Fibroblast of the aortic adventitia (primary cell): ENCODE results near the gene PCDHGB6. TPM values are rescaled to one million over a fixed set of nuclear protein-coding genes. Genes with fewer than 3 reads are reported as not detected.

ENCODE experiments used
- DNase-seq: peaks from one replicate; pipeline ENCODE4 v3.0.0-alpha.2; 2010; ENCODE audit warnings: low read depth
- H3K4me3 ChIP-seq: 2 replicates; pipeline ENCODE4 v1.5.1; 2011; ENCODE audit warnings: low read depth, mild to moderate bottlenecking, control low read depth, low read length, moderate library complexity
- CTCF ChIP-seq: IDR thresholded peaks from 2 replicates; pipeline ENCODE4 v1.5.1; 2011; ENCODE audit warnings: mild to moderate bottlenecking, low read length, control low read depth, inconsistent platforms; ENCODE audit not compliant: insufficient read depth
- total RNA-seq: library from RNA; depleted of rRNA; stranded (reverse); fragments of >200 nt; gene quantifications from 2 replicates; pipeline ENCODE4 v1.2.3, GENCODE V29; 2012; ENCODE audit warnings: low replicate concordance

PCDHGB6 gene
- total RNA-seq, 1 donor, result 5.8 TPM

- no peak for TF ChIP-seq CTCF
- no peak for DNase-seq
- peak overlapping the region; percentile 73 for H3K4me3 ChIP-seq
Measured at GRCh38 chr5:141383345-141383744, 24.5 kb upstream of the PCDHGB6 start.

DNA sequence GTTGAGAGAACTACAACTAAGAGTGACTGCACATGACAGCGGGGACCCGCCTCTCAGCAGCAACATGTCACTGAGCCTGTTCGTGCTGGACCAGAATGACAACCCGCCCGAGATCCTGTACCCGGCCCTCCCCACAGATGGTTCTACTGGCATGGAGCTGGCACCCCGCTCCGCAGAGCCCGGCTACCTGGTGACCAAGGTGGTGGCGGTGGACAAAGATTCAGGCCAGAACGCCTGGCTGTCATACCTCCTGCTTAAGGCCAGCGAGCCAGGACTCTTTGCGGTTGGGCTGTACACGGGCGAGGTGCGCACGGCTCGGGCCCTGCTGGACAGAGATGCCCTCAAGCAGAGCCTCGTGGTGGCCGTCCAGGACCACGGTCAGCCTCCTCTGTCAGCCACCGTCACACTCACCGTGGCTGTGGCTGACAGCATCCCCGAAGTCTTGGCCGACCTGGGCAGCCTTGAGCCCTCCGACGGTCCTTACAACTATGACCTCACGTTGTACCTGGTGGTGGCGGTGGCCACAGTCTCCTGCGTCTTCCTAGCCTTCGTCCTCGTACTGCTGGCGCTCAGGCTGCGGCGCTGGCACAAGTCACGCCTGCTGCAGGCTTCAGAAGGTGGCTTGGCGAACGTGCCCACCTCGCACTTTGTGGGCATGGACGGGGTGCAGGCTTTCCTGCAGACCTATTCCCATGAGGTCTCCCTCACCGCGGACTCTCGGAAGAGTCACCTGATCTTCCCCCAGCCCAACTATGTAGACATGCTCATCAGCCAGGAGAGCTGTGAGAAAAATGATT, 23.2 kb upstream of the PCDHGB6 start:
- DNase-seq, result no peak
- no peak overlapping the region for H3K4me3 ChIP-seq
- no peak for TF ChIP-seq CTCF

DNA sequence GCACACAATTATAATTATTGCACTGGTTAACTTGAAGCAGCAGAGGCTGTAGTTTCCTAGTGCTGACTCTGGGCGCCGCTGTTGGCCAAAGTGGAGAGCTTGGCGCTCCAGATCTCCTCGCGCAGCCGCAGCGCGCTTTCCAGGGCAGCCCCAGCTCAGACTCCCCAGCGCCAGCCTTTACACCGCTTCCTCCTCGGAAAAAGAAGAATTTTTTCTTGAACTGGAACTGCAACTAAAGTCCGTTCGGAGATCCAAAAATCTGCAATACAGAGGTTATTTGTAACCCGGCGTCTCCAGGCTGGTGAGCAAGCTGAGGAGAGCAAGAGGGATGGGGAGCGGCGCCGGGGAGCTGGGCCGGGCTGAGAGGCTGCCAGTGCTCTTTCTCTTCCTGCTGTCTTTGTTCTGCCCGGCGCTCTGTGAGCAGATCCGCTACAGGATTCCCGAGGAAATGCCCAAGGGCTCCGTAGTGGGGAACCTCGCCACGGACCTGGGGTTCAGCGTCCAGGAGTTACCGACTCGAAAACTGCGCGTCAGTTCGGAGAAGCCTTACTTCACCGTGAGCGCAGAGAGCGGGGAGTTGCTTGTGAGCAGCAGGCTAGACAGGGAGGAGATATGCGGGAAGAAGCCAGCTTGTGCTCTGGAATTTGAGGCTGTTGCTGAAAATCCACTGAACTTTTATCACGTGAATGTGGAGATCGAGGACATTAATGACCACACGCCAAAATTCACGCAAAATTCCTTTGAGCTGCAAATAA, 20.1 kb upstream of the PCDHGB6 start, which contains the start of gene PCDHGB4:
Gene PCDHGB4 (plus strand): TSS at position 142 of the 755 bp plus-strand sequence. CDS start 187 bp downstream, at position 329.
- H3K4me3 ChIP-seq, result peak within 1 kb of the TSS; percentile 60
- DNase-seq, result peak; percentile 66
- TF ChIP-seq CTCF, result peak; percentile 72

DNA sequence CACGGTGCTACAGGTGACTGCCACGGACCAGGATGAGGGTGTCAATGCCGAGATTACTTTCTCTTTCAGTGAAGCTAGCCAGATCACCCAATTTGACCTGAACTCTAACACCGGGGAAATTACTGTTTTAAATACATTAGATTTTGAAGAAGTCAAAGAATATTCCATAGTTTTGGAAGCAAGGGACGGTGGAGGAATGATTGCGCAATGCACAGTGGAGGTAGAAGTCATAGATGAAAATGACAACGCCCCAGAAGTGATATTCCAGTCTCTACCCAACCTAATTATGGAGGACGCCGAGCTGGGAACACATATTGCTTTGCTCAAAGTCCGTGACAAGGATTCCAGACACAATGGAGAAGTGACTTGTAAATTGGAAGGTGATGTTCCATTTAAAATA, 19.2 kb upstream of the PCDHGB6 start:
- no peak overlapping the region for H3K4me3 ChIP-seq
- DNase-seq, result no peak
- no peak for TF ChIP-seq CTCF

DNA sequence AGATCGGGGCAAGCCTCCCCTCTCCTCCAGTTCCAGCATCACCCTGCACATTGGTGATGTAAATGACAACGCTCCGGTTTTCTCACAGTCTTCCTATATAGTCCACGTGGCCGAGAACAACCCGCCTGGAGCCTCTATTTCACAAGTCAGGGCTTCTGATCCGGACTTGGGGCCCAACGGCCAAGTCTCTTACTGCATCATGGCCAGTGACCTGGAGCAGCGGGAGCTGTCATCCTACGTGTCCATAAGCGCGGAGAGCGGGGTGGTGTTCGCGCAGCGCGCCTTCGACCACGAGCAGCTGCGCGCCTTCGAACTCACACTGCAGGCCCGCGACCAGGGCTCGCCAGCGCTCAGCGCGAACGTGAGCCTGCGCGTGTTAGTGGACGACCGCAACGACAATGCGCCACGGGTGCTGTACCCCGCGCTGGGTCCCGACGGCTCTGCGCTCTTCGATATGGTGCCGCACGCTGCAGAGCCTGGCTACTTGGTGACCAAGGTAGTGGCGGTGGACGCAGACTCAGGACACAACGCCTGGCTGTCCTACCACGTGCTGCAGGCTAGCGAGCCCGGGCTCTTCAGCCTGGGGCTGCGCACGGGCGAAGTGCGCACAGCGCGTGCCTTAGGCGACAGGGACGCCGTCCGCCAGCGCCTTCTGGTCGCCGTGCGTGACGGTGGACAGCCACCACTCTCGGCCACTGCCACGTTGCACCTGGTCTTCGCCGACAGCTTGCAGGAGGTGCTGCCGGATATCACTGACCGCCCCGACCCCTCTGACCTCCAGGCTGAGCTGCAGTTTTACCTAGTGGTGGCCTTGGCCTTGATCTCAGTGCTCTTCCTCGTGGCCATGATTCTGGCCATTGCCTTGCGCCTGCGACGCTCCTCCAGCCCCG, 18.4 kb upstream of the PCDHGB6 start:
- no peak for TF ChIP-seq CTCF
- no peak overlapping the region for H3K4me3 ChIP-seq

GRCh38 chr5:141392429-141393198, 15.2 kb upstream of the PCDHGB6 start, which contains the start of gene PCDHGA8:
Gene PCDHGA8, plus strand, starts transcription at chr5:141392633. Its CDS starts 181 bp downstream, at chr5:141392814.
- peak; percentile 27 for TF ChIP-seq CTCF
- peak within 1 kb of the TSS; percentile 1 for H3K4me3 ChIP-seq
- DNase-seq, result peak; percentile 30

More for the DNA sequence above, 18.4 kb upstream of the PCDHGB6 start:
- DNase-seq, result no peak
